IMR-90 (cell line): Measurements from ENCODE around the gene RPS6KA3. TPM values are rescaled to one million over a fixed set of nuclear protein-coding genes. Genes with fewer than 3 reads are reported as not detected.

Source experiments
- ATAC-seq: fragments of 200-7000 bp; cut with Tn5 transposase; 2 replicates; pipeline ENCODE4 v1.9.1; 2020; ENCODE audit warnings: low read depth, mild to moderate bottlenecking, moderate library complexity
- BruUV-seq: library from RNA; stranded (reverse); fragments of 400-500 nt; replicated peaks from 2 replicates; lab custom pipeline; 2021; lab: Mats Ljungman, UMichigan
- CTCF ChIA-PET: fragments of 300-600 bp; formaldehyde crosslinking; extraction: SDS; loops from one replicate; lab custom pipeline; 2021; ENCODE audit warnings: antibody characterized with exemption; lab: Yijun Ruan, JAX
- POLR2A ChIA-PET: fragments of 300-600 bp; sonication (Branson Sonifier 250); formaldehyde crosslinking; loops from one replicate; lab custom pipeline; 2022; ENCODE audit warnings: antibody characterized with exemption; ENCODE audit not compliant: unreplicated experiment; lab: Charles Lee
- DNase-seq: peaks from one replicate; pipeline ENCODE4 v3.0.0; 2013
- H2AFZ ChIP-seq: replicated peaks from 2 replicates; pipeline ENCODE3; 2013; ENCODE audit warnings: low read length, mild to moderate bottlenecking; ENCODE audit not compliant: poor library complexity
- H2AK5ac ChIP-seq: 2 replicates; pipeline ENCODE4 v1.6.1; 2013; ENCODE audit warnings: low read depth, low read length, inconsistent platforms
- H2AK9ac ChIP-seq: replicated peaks from 2 replicates; pipeline ENCODE3; 2013; ENCODE audit warnings: mild to moderate bottlenecking, low read depth, low read length, moderate library complexity; ENCODE audit not compliant: poor library complexity
- H2BK120ac ChIP-seq: 2 replicates; pipeline ENCODE4 v1.6.1; 2013; ENCODE audit warnings: low read depth, low read length, inconsistent platforms
- H2BK15ac ChIP-seq: 3 replicates; pipeline ENCODE4 v1.6.1; 2013; ENCODE audit warnings: low read depth, low read length, inconsistent platforms
- H2BK20ac ChIP-seq: 2 replicates; pipeline ENCODE4 v1.6.1; 2013; ENCODE audit warnings: low read depth, mild to moderate bottlenecking, inconsistent platforms, low read length, moderate library complexity
- H2BK5ac ChIP-seq: 2 replicates; pipeline ENCODE4 v1.6.1; 2013; ENCODE audit warnings: mild to moderate bottlenecking, low read depth, low read length, inconsistent platforms; ENCODE audit not compliant: poor library complexity, severe bottlenecking
- H3K14ac ChIP-seq: replicated peaks from 2 replicates; pipeline ENCODE4 v1.6.1; 2013; ENCODE audit warnings: low read depth, low read length, inconsistent platforms
- H3K18ac ChIP-seq: 2 replicates; pipeline ENCODE4 v1.6.1; 2013; ENCODE audit warnings: low read depth, low read length, control low read depth
- H3K23ac ChIP-seq: 2 replicates; pipeline ENCODE4 v1.6.1; 2013; ENCODE audit warnings: low read depth, low read length, inconsistent platforms
- H3K27ac ChIP-seq: 2 replicates; pipeline ENCODE4 v1.5.1; 2013; ENCODE audit warnings: mild to moderate bottlenecking, control low read depth, low read length; ENCODE audit not compliant: insufficient read depth
- H3K27me3 ChIP-seq: 2 replicates; pipeline ENCODE4 v1.6.1; 2013; ENCODE audit warnings: low read length; ENCODE audit not compliant: control insufficient read depth, insufficient read depth
- H3K36me3 ChIP-seq: 2 replicates; pipeline ENCODE4 v1.6.1; 2013; ENCODE audit warnings: low read length, mixed read lengths; ENCODE audit not compliant: control insufficient read depth, insufficient read depth
- H3K4ac ChIP-seq: 2 replicates; pipeline ENCODE4 v1.6.1; 2013; ENCODE audit warnings: low read depth, low read length, inconsistent platforms
- H3K4me1 ChIP-seq: 2 replicates; pipeline ENCODE4 v1.6.1; 2013; ENCODE audit warnings: low read length, mixed read lengths; ENCODE audit not compliant: control insufficient read depth, insufficient read depth
- H3K4me2 ChIP-seq: 2 replicates; pipeline ENCODE4 v1.6.1; 2013; ENCODE audit warnings: low read depth, mild to moderate bottlenecking, control low read depth, low read length, moderate library complexity
- H3K4me3 ChIP-seq: 2 replicates; pipeline ENCODE4 v1.5.1; 2013; ENCODE audit warnings: low read depth, mild to moderate bottlenecking, control low read depth, low read length, moderate library complexity; ENCODE audit not compliant: insufficient read depth
- H3K56ac ChIP-seq: 2 replicates; pipeline ENCODE4 v1.6.1; 2013; ENCODE audit warnings: low read length, inconsistent platforms; ENCODE audit not compliant: insufficient read depth; ENCODE audit errors: extremely low read depth
- H3K79me1 ChIP-seq, 2 experiments: 2 replicates each; pipeline ENCODE4 v1.6.1; 2013; ENCODE audit warnings: low read length in 2 of 2, inconsistent platforms in 1 of 2, low read depth in 1 of 2
- H3K9ac ChIP-seq: 2 replicates; pipeline ENCODE4 v1.6.1; 2013; ENCODE audit warnings: low read depth, low read length, control low read depth
- H3K9me1 ChIP-seq: 2 replicates; pipeline ENCODE4 v1.6.1; 2013; ENCODE audit warnings: low read length, inconsistent platforms; ENCODE audit not compliant: insufficient read depth
- H3K9me3 ChIP-seq: 2 replicates; pipeline ENCODE4 v1.6.1; 2013; ENCODE audit warnings: low read length; ENCODE audit not compliant: control insufficient read depth, insufficient read depth
- H4K20me1 ChIP-seq: 2 replicates; pipeline ENCODE4 v1.6.1; 2013; ENCODE audit warnings: low read length, inconsistent platforms; ENCODE audit not compliant: insufficient read depth
- H4K5ac ChIP-seq: 2 replicates; pipeline ENCODE4 v1.6.1; 2013; ENCODE audit warnings: mild to moderate bottlenecking, low read depth, low read length, control low read depth
- H4K8ac ChIP-seq, 2 experiments: 2 replicates each; pipeline ENCODE4 v1.6.1; 2013; ENCODE audit warnings: low read depth in 2 of 2, low read length in 2 of 2, control low read depth in 1 of 2, inconsistent platforms in 1 of 2
- H4K91ac ChIP-seq: 2 replicates; pipeline ENCODE4 v1.6.1; 2013; ENCODE audit warnings: low read depth, low read length, inconsistent platforms; ENCODE audit not compliant: insufficient read depth
- CEBPB ChIP-seq: IDR thresholded peaks from 2 replicates; pipeline ENCODE4 v1.6.1; 2012; ENCODE audit warnings: low read depth, low read length, improper control_type of control experiment
- CHD1 ChIP-seq: IDR thresholded peaks from 2 replicates; pipeline ENCODE4 v1.6.1; 2012; ENCODE audit warnings: low read depth, low read length, improper control_type of control experiment
- FOS ChIP-seq: fragments of 150-350 bp; IDR thresholded peaks from 2 replicates; pipeline ENCODE4 v1.6.1; 2016; ENCODE audit warnings: low read depth, low read length
- MAZ ChIP-seq: IDR thresholded peaks from 2 replicates; pipeline ENCODE4 v1.6.1; 2012; ENCODE audit warnings: low read depth, mild to moderate bottlenecking, low read length, improper control_type of control experiment, moderate library complexity, borderline replicate concordance
- NFE2L2 ChIP-seq: fragments of 150-350 bp; IDR thresholded peaks from 2 replicates; pipeline ENCODE4 v1.6.1; 2016; ENCODE audit warnings: low read depth, mild to moderate bottlenecking, low read length
- POLR2A ChIP-seq: IDR thresholded peaks from 2 replicates; pipeline ENCODE4 v1.6.1; 2012; ENCODE audit warnings: mild to moderate bottlenecking, low read depth, low read length
- RAD21 ChIP-seq: IDR thresholded peaks from 2 replicates; pipeline ENCODE4 v1.6.1; 2012; ENCODE audit warnings: low read length, improper control_type of control experiment
- RFX5 ChIP-seq: IDR thresholded peaks from 2 replicates; pipeline ENCODE4 v1.8.0; 2012; ENCODE audit warnings: low read depth, mild to moderate bottlenecking, low read length, moderate library complexity
- SMC3 ChIP-seq: fragments of 150-350 bp; IDR thresholded peaks from 2 replicates; pipeline ENCODE4 v1.6.1; 2016; ENCODE audit warnings: low read depth, mild to moderate bottlenecking, antibody characterized with exemption, low read length, moderate library complexity
- WGBS, 2 experiments: methylation state at CpG; one replicate each; pipeline versions ENCODE4 v1.1.5 to v1.1.7; 2013; ENCODE audit warnings: missing lambda C conversion rate in 2 of 2; ENCODE audit not compliant: insufficient read length in 1 of 2; ENCODE audit errors: extremely low coverage in 2 of 2; 5-methylcytosine and 5-hydroxymethylcytosine counted together
- dilution Hi-C: fragments of 300-500 bp; cut with HindIII; formaldehyde crosslinking; loops from one replicate; pipeline ENCODE4 v1.14.3; 2018; ENCODE audit warnings: low sequenced_read_pairs; ENCODE audit not compliant: unreplicated experiment
- in situ Hi-C: fragments of 300-500 bp; cut with MboI; formaldehyde crosslinking; loops from 3 replicates; pipeline ENCODE4 v1.14.3; 2019; ENCODE audit warnings: low sequenced_read_pairs, inconsistent platforms, mixed read lengths
- intact Hi-C: fragments of 100-400 bp; cut with micrococcal nuclease; formaldehyde crosslinking; loops from 2 replicates; pipeline ENCODE4 v1.10.0; 2022
- polyA plus RNA-seq, 3 experiments: library from polyadenylated mRNA; depleted of rRNA; stranded (reverse); fragments of >200 nt; gene quantifications; 2 replicates each; pipeline ENCODE4 v1.2.3, GENCODE V29; 2012; ENCODE audit warnings: low replicate concordance in 1 of 3
- total RNA-seq: library from RNA; depleted of rRNA; stranded (reverse); fragments of >200 nt; gene quantifications from 2 replicates; pipeline ENCODE4 v1.2.3, GENCODE V29; 2012

Gene RPS6KA3
- total and polyA plus RNA-seq, 2 of the 4 experiments (the other 2 are of a cell fraction) = 20.8 to 43.9 TPM

DNA sequence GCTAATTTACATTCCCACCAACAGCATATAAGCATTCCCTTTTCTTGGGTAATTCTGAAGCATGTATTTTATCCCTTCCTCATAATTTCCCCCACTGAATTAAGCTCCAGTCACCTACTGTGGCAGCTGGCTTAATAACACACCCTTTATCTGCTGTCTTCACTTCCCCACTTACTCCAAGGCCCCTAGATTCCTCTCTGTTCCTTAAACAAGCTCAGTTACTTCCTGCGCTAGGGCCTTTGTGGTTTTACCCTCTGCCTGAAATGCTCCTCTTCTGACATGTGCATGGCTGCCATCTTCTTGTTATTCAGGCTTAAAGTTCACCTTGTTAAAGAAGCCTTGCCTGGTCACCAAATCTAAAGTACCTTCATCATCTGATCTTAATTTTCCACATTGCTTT is 47.2 kb upstream of the RPS6KA3 start:
- POLR2A ChIA-PET = interaction anchor here (0.6 kb wide), 1 partner anchor 1627 kb away, joined by 8 read pairs; no protein-coding TSS in a partner anchor

More for the DNA sequence above, 47.2 kb upstream of the RPS6KA3 start:
- Histone ChIP-seq H4K20me1 (no peaks in the 10 kb centered on the region), H3K27ac (no peak overlapping the region), H2AFZ (no peak overlapping the region), H2BK20ac (no peak overlapping the region), H4K91ac (no peak overlapping the region), H3K9ac (no peak overlapping the region), H2AK9ac (no peak overlapping the region), H2BK120ac (no peak overlapping the region), H4K5ac (no peak overlapping the region), H4K8ac (no peak overlapping the region), H3K14ac (no peak overlapping the region), H3K18ac (no peak overlapping the region), H2BK5ac (no peak overlapping the region), H3K27me3 (no peaks in the 10 kb centered on the region), H3K4me3 (no peak overlapping the region), H2AK5ac (no peak overlapping the region), H3K36me3 (no peaks in the 10 kb centered on the region), H3K9me3 (no peaks in the 10 kb centered on the region), H3K9me1 (no peaks in the 10 kb centered on the region), H2BK15ac (no peak overlapping the region), H3K4me2 (no peak overlapping the region), H3K23ac (no peak overlapping the region), H3K4me1 (peaks cover 2% of the 10 kb centered on the region; the same call in 1 of the 2 replicates), H3K4ac (no peak overlapping the region), H3K56ac (no peak overlapping the region), H3K79me1 (no peaks in the 10 kb centered on the region)
- in situ Hi-C loops (no loop called here), intact Hi-C loops (no loop called here), dilution Hi-C loops (no loop called here)
- no CpG with 5 or more reads among the region's 1 CpG for WGBS, 2 experiments
- CTCF ChIA-PET = no interaction called here
- BruUV-seq = no TSS peak
- DNase-seq = no peak
- TF ChIP-seq CHD1 (no peak), POLR2A (no peak), NFE2L2 (no peak), RAD21 (no peak), MAZ (no peak), FOS (no peak), RFX5 (no peak), SMC3 (no peak), CEBPB (no peak)
- no peak for ATAC-seq
